ENCODE measurements around the gene ZNF519. TPM values are rescaled to one million over a fixed set of nuclear protein-coding genes. Genes with fewer than 3 reads are reported as not detected.
A peak's percentile ranks its signal among the peaks of the same experiment; 100 is the strongest.
"Not testable (repeated sequence)": the region's sequence is repeated elsewhere in the genome, so short reads cannot be mapped to it uniquely, and the experiment has no call there.

ZNF519 gene
- polyA plus RNA-seq, 3 donors: 0.52 to 1.7 (median 0.63) TPM

DNA sequence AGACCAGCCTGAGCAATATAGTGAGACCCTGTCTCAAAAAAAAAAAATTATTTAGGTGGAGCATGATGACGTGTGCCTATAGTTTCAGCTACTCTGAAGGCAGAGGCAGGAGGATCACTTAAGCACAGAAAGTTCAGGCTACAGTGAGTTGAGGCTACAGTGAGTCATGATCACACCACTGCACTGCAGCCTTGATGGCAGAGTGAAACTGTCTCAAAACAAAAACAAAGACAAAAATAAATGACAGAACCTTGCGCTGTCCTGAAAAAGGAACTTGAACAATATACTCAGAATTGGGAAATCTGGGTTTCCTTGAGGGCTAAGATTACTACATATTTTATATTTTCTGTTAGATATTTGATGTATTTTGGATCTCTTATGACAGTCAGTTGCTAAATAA, 7.3 kb upstream of the ZNF519 start:
- intact Hi-C loops (cut with micrococcal nuclease); H3K9me3 Mint-ChIP-seq; H3K27me3 ChIP-seq (ENCODE audit: control insufficient read depth in 2 of 2, insufficient read depth in 2 of 2, low read length in 2 of 2); H3K36me3 ChIP-seq (replicated peaks in 1 of 2; ENCODE audit: control insufficient read depth in 1 of 2, insufficient read depth in 2 of 2, low read length in 2 of 2); H4K20me1 ChIP-seq (ENCODE audit: insufficient read depth, low read length); H3K27me3 Mint-ChIP-seq (ENCODE audit: low read depth in 3 of 3); H3K9ac ChIP-seq (ENCODE audit: insufficient read depth, low read length, poor library complexity, severe bottlenecking); H3K4me3 Mint-ChIP-seq; H3K9me3 ChIP-seq (replicated peaks in 1 of 2; ENCODE audit: control insufficient read depth in 1 of 2, insufficient read depth in 1 of 2, low read length in 2 of 2); H3K79me2 ChIP-seq (ENCODE audit: insufficient read depth, low read length); H3K36me3 Mint-ChIP-seq; H2AFZ ChIP-seq (ENCODE audit: insufficient read depth, low read depth, low read length, poor library complexity, severe bottlenecking); H3K4me2 ChIP-seq (replicated peaks; ENCODE audit: extremely low read depth, low read length, poor library complexity, severe bottlenecking); H3K4me3 ChIP-seq (replicated peaks in 1 of 3; ENCODE audit: low read depth in 2 of 3, low read length in 3 of 3): not testable (repeated sequence)
- WGBS (ENCODE audit: insufficient coverage): no CpG with 5 or more reads among the region's 2 CpGs
- DNase-seq: peak; percentile 68 to 76 (median 71)
- peaks cover 5 to 13% of the 10 kb centered on the region in 2 donors for H3K4me1 ChIP-seq (ENCODE audit: control insufficient read depth in 1 of 2, insufficient read depth in 2 of 2, low read length in 2 of 2)
- Mint-ChIP-seq H3K4me1 (peaks cover 14% of the 10 kb centered on the region), H3K27ac (peak overlapping the region in 6 of 7 donors; percentile 43 to 86 (median 69))
- peak overlapping the region in 1 of 2 donors; percentile 68 for H3K27ac ChIP-seq (ENCODE audit: low read depth in 1 of 2, low read length in 2 of 2)

GRCh38 chr18:14137971-14138370, 5.7 kb upstream of the ZNF519 start:
- H3K9me3 Mint-ChIP-seq; DNase-seq; H3K36me3 Mint-ChIP-seq; H3K27me3 Mint-ChIP-seq (ENCODE audit: low read depth in 3 of 3); H3K4me2 ChIP-seq (replicated peaks; ENCODE audit: extremely low read depth, low read length, poor library complexity, severe bottlenecking); H3K4me3 Mint-ChIP-seq; H3K27ac ChIP-seq (ENCODE audit: low read depth in 1 of 2, low read length in 2 of 2); H4K20me1 ChIP-seq (ENCODE audit: insufficient read depth, low read length); H3K4me3 ChIP-seq (replicated peaks in 1 of 3; ENCODE audit: low read depth in 2 of 3, low read length in 3 of 3); H3K79me2 ChIP-seq (ENCODE audit: insufficient read depth, low read length); H3K27ac Mint-ChIP-seq; H3K27me3 ChIP-seq (ENCODE audit: control insufficient read depth in 2 of 2, insufficient read depth in 2 of 2, low read length in 2 of 2); H3K36me3 ChIP-seq (replicated peaks in 1 of 2; ENCODE audit: control insufficient read depth in 1 of 2, insufficient read depth in 2 of 2, low read length in 2 of 2); H3K9ac ChIP-seq (ENCODE audit: insufficient read depth, low read length, poor library complexity, severe bottlenecking); intact Hi-C loops (cut with micrococcal nuclease); H2AFZ ChIP-seq (ENCODE audit: insufficient read depth, low read depth, low read length, poor library complexity, severe bottlenecking); H3K9me3 ChIP-seq (replicated peaks in 1 of 2; ENCODE audit: control insufficient read depth in 1 of 2, insufficient read depth in 1 of 2, low read length in 2 of 2): not testable (repeated sequence)
- H3K4me1 Mint-ChIP-seq: peaks cover 14% of the 10 kb centered on the region
- peaks cover 5 to 13% of the 10 kb centered on the region in 2 donors for H3K4me1 ChIP-seq (ENCODE audit: control insufficient read depth in 1 of 2, insufficient read depth in 2 of 2, low read length in 2 of 2)
- WGBS (ENCODE audit: insufficient coverage): no CpG with 5 or more reads among the region's 4 CpGs

DNA sequence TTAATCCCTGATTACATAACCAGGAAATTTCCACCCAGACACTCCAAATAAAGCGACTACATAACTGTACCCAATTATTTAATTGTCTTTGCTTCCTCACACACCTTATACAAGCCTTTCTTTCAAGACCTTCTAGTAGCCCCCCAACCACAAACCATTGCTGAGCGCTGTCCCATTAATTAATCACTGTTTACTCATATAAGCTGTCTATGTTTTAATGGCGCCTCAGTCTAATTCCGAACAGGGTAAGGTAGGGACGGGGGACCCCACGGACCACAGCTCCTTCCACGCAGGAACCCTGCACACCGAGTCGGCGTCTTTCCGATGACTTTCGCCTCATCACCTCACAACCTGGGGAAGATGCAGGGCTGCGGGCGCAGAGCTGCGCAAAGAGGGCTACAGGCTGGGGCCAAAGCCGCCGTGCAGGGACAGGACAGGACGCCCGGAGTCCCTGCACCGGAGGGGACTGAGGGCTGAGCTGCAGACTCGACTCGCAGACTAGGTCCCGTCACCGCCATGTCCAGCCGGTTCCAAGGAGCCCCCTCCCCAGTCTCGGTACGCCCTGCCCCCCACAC, 452 bp downstream of the ZNF519 start:
- H3K4me1 ChIP-seq (ENCODE audit: control insufficient read depth in 1 of 2, insufficient read depth in 2 of 2, low read length in 2 of 2); H3K27me3 ChIP-seq (ENCODE audit: control insufficient read depth in 2 of 2, insufficient read depth in 2 of 2, low read length in 2 of 2); H3K4me1 Mint-ChIP-seq; intact Hi-C loops (cut with micrococcal nuclease); DNase-seq; H3K27me3 Mint-ChIP-seq (ENCODE audit: low read depth in 3 of 3); H4K20me1 ChIP-seq (ENCODE audit: insufficient read depth, low read length); H3K9me3 Mint-ChIP-seq; H3K36me3 Mint-ChIP-seq; H3K9me3 ChIP-seq (replicated peaks in 1 of 2; ENCODE audit: control insufficient read depth in 1 of 2, insufficient read depth in 1 of 2, low read length in 2 of 2); H3K36me3 ChIP-seq (replicated peaks in 1 of 2; ENCODE audit: control insufficient read depth in 1 of 2, insufficient read depth in 2 of 2, low read length in 2 of 2): not testable (repeated sequence)
- Histone ChIP-seq H3K27ac (ENCODE audit: low read depth in 1 of 2, low read length in 2 of 2) (peak overlapping the region in 1 of 2 donors; percentile 74), H3K4me2 (replicated peaks; ENCODE audit: extremely low read depth, low read length, poor library complexity, severe bottlenecking) (peak overlapping the region; percentile 31), H2AFZ (ENCODE audit: insufficient read depth, low read depth, low read length, poor library complexity, severe bottlenecking) (peak overlapping the region; percentile 76), H3K79me2 (ENCODE audit: insufficient read depth, low read length) (peaks cover 28% of the 10 kb centered on the region), H3K4me3 (replicated peaks in 1 of 3; ENCODE audit: low read depth in 2 of 3, low read length in 3 of 3) (peak overlapping the region; percentile 35 to 75 (median 53)), H3K9ac (ENCODE audit: insufficient read depth, low read length, poor library complexity, severe bottlenecking) (peak overlapping the region; percentile 56)
- WGBS (ENCODE audit: insufficient coverage): 0% methylated on average over 9 of the region's 27 CpGs
- Mint-ChIP-seq H3K27ac (peak overlapping the region; percentile 77 to 93 (median 87)), H3K4me3 (peak overlapping the region; percentile 89 to 95)

GRCh38 chr18:14130804-14131203, 1.4 kb downstream of the ZNF519 start:
- H3K36me3 ChIP-seq (replicated peaks in 1 of 2; ENCODE audit: control insufficient read depth in 1 of 2, insufficient read depth in 2 of 2, low read length in 2 of 2); H3K27ac ChIP-seq (ENCODE audit: low read depth in 1 of 2, low read length in 2 of 2); H3K4me3 Mint-ChIP-seq; H3K27me3 ChIP-seq (ENCODE audit: control insufficient read depth in 2 of 2, insufficient read depth in 2 of 2, low read length in 2 of 2); intact Hi-C loops (cut with micrococcal nuclease); H3K27me3 Mint-ChIP-seq (ENCODE audit: low read depth in 3 of 3); H3K27ac Mint-ChIP-seq; H3K36me3 Mint-ChIP-seq; H2AFZ ChIP-seq (ENCODE audit: insufficient read depth, low read depth, low read length, poor library complexity, severe bottlenecking); DNase-seq; H3K9ac ChIP-seq (ENCODE audit: insufficient read depth, low read length, poor library complexity, severe bottlenecking); H3K9me3 Mint-ChIP-seq; H3K4me3 ChIP-seq (replicated peaks in 1 of 3; ENCODE audit: low read depth in 2 of 3, low read length in 3 of 3); H3K4me2 ChIP-seq (replicated peaks; ENCODE audit: extremely low read depth, low read length, poor library complexity, severe bottlenecking); H4K20me1 ChIP-seq (ENCODE audit: insufficient read depth, low read length); H3K9me3 ChIP-seq (replicated peaks in 1 of 2; ENCODE audit: control insufficient read depth in 1 of 2, insufficient read depth in 1 of 2, low read length in 2 of 2): not testable (repeated sequence)
- peaks cover 15% of the 10 kb centered on the region for H3K4me1 Mint-ChIP-seq
- WGBS (ENCODE audit: insufficient coverage): no CpG with 5 or more reads among the region's 3 CpGs
- H3K4me1 ChIP-seq (ENCODE audit: control insufficient read depth in 1 of 2, insufficient read depth in 2 of 2, low read length in 2 of 2): peaks cover 8 to 11% of the 10 kb centered on the region in 2 donors
- peaks cover 28% of the 10 kb centered on the region for H3K79me2 ChIP-seq (ENCODE audit: insufficient read depth, low read length)

Measured in CD14-positive monocyte (primary cell).